Panc1 (cell line): ENCODE measurements around the gene MTARC2.

Source experiments
- CTCF ChIP-seq: fragments of 450-650 bp; IDR thresholded peaks from 2 replicates; pipeline ENCODE4 v1.5.1; 2017; ENCODE audit warnings: mild to moderate bottlenecking
- POLR2AphosphoS5 ChIP-seq: IDR thresholded peaks from 2 replicates; pipeline ENCODE4 v1.6.1; 2012; ENCODE audit warnings: mild to moderate bottlenecking, low read depth, low read length, moderate library complexity

DNA sequence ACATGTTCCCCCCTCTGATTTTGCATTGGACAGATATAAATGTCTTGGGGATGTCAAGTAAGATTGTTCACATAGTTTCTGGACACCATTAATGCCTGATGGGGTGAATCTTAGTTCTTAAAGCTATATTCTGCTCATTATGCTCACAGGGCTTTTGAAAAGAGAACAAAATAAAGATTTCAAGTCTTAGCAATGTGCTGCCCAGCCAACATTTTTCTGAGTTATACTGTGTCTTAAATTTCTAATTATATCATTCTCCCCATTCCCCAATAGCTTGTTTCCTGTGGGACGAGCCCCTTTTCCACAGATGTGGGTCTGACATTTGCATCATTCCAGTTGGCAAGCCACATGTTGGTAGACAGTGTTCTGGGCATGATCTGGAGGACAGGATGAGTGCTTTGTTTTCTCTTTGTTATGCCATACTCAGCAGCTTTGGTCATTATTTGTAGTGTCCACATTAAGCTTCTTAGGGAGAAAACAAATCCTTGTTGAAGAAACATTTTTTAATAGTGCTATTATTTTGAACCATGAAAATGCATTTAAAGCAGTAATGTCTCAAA is 71.4 kb downstream of the MTARC2 start:
- no peak for TF ChIP-seq CTCF
- TF ChIP-seq POLR2AphosphoS5: no peak
